Effector memory CD8-positive, alpha-beta T cell (primary cell): ENCODE measurements around the gene INPP5A.
A peak's percentile ranks its signal among the peaks of the same experiment; 100 is the strongest.
"Not testable (repeated sequence)": the region's sequence is repeated elsewhere in the genome, so short reads cannot be mapped to it uniquely, and the experiment has no call there.

ENCODE experiments used
- ATAC-seq: fragments of 150-1000 bp; cut with Tn5 transposase; replicated peaks from 2 replicates; pipeline ENCODE4 v1.10.0; 2021; ENCODE audit warnings: mild to moderate bottlenecking, moderate library complexity
- DNase-seq, 3 experiments: peaks; one replicate each; pipeline ENCODE4 v3.0.0; 2021
- H3K27ac Mint-ChIP-seq, 2 donors: one replicate each; pipeline ENCODE4 v1.8.0; 2022; ENCODE audit warnings: mild to moderate bottlenecking in 2 of 2, mixed read lengths in 2 of 2, moderate library complexity in 2 of 2
- H3K27me3 Mint-ChIP-seq, 2 donors: one replicate each; pipeline ENCODE4 v1.8.0; 2022; ENCODE audit warnings: mixed read lengths in 2 of 2
- H3K36me3 Mint-ChIP-seq: one replicate; pipeline ENCODE4 v1.8.0; 2022; ENCODE audit warnings: mild to moderate bottlenecking, moderate library complexity, mixed read lengths; ENCODE audit not compliant: insufficient read depth
- H3K4me1 Mint-ChIP-seq, 2 donors: one replicate each; pipeline ENCODE4 v1.8.0; 2022; ENCODE audit warnings: low read depth in 2 of 2, mixed read lengths in 2 of 2
- H3K4me3 Mint-ChIP-seq, 2 donors: one replicate each; pipeline ENCODE4 v1.8.0; 2022; ENCODE audit warnings: mild to moderate bottlenecking in 2 of 2, mixed read lengths in 2 of 2, moderate library complexity in 2 of 2
- H3K9me3 Mint-ChIP-seq, 2 donors: one replicate each; pipeline ENCODE4 v1.8.0; 2022; ENCODE audit warnings: mixed read lengths in 2 of 2

INPP5A gene

GRCh38 chr10:132548106-132548823 is 10.7 kb downstream of the INPP5A start:
- no peaks in the 10 kb centered on the region for H3K9me3 Mint-ChIP-seq
- no peak overlapping the region for H3K4me3 Mint-ChIP-seq
- peaks cover 22 to 48% of the 10 kb centered on the region in 2 donors for H3K4me1 Mint-ChIP-seq

DNA sequence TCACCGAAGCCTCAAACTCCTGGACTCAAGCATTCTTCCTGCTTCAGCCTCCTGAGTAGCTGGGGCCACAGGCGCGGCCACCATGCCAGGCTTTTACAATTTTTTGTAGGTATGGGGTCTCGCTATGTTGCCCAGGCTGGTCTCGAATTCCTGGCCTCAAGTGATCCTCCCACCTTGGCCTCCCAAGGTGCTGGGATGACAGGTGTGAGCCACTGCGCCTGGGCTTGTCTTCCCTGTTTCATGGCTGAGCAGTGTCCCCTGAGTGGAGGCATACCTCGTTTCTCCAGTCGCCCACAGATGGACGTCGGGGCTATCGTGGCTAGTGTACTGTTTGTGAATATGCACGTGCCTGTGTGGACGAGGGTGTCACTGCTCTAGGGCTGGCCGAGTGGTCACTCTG is 11.3 kb downstream of the INPP5A start:
- Mint-ChIP-seq H3K27ac (no peak overlapping the region), H3K4me3 (no peak overlapping the region), H3K27me3 (no peaks in the 10 kb centered on the region), H3K9me3 (no peaks in the 10 kb centered on the region), H3K4me1 (peaks cover 22 to 44% of the 10 kb centered on the region in 2 donors), H3K36me3 (peaks cover 3% of the 10 kb centered on the region)
- DNase-seq: no peak
- ATAC-seq: no peak

More at GRCh38 chr10:132548106-132548823, 10.7 kb downstream of the INPP5A start:
- ATAC-seq (no peak), DNase-seq (no peak)
- Mint-ChIP-seq H3K27ac (no peak overlapping the region), H3K27me3 (no peaks in the 10 kb centered on the region), H3K36me3 (peaks cover 3% of the 10 kb centered on the region)

DNA sequence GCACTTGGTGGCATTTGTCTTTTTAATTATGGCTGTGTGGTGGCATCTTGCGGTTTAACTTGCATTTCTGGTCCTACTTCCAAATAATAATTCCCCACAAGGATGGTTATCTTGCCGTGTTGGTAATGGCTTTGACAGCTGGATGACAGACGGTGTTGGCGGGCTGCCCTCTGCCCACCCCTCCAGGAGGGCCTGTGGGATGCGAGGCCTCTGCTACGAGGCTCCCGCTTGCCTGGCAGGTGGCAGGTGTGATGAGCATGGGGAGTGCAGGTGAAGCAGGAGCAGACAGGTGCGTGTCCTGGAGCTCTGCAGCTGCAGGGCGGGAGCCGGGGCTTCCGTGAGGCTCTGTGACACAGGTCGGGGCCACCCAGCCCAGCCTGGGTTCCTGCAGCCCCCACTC is 11.8 kb downstream of the INPP5A start:
- ATAC-seq: no peak
- Mint-ChIP-seq H3K27me3 (no peaks in the 10 kb centered on the region), H3K27ac (no peak overlapping the region), H3K4me1 (peaks cover 19 to 39% of the 10 kb centered on the region in 2 donors), H3K9me3 (no peaks in the 10 kb centered on the region), H3K36me3 (peaks cover 3% of the 10 kb centered on the region), H3K4me3 (no peak overlapping the region)
- DNase-seq: no peak

- Mint-ChIP-seq H3K27ac (no peak overlapping the region), H3K27me3 (no peaks in the 10 kb centered on the region), H3K4me1 (peaks cover 12 to 32% of the 10 kb centered on the region in 2 donors), H3K9me3 (no peaks in the 10 kb centered on the region), H3K36me3 (peaks cover 3% of the 10 kb centered on the region), H3K4me3 (peak overlapping the region; percentile 27 to 65)
- DNase-seq: no peak
- no peak for ATAC-seq
Measured at GRCh38 chr10:132550366-132551092, 12.9 kb downstream of the INPP5A start.

DNA sequence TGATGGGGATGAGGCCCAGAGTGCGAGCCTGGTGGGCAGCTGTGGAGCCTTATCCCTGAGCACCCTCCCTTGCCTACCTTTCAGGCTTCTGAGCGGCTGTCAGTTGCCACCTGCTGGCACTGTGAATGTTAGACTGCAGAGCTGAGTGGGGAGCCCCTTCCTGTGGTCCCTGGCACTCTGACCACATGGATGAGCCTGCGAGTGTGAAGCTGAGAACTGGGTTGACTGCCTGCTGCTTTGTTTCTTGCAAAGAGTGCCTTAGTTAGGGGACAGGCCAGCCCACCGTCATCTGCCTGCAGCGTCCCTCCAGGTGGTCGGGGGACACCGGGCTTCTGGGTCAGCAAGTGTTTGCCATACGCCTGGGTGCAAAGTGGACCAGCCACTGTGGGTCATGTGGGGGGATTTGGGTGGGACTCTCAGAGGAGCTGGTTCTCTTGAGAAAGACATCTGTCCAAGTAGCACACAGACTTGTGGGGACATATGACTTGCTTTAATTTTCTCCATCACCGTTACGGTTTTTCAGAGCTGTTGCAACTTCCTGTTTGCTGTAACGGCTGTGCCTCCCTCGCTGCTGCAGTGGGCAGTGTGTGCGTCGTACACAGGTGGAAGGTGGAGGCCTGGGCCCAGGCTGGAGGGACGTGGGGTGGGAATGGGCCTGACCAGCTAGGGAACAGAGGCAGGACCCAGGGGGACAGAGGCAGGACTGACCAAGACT is 13.7 kb downstream of the INPP5A start:
- Mint-ChIP-seq H3K4me3 (peak overlapping the region; percentile 51 to 65), H3K27me3 (no peaks in the 10 kb centered on the region), H3K9me3 (no peaks in the 10 kb centered on the region), H3K4me1 (peaks cover 12 to 30% of the 10 kb centered on the region in 2 donors), H3K36me3 (peaks cover 3% of the 10 kb centered on the region), H3K27ac (peak overlapping the region; percentile 13 to 85)
- ATAC-seq (peak; percentile 51), DNase-seq (no peak)

DNA sequence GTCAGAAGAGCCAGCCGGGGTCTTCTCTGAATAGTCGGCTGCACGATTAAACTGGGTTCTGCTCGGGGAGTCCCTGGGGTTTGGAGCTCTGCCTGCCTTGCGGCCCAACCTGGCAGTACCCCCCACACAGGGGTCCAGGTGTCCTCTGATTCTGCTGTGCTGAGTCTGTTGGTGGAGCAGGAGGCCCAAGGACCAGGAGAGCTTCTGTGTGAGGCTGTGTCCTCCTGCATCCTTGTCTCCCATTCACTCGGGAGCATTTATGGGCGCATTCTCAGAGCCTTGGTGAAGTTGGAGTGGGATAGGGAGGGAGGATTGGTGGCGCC is 14.2 kb downstream of the INPP5A start:
- DNase-seq: no peak

DNA sequence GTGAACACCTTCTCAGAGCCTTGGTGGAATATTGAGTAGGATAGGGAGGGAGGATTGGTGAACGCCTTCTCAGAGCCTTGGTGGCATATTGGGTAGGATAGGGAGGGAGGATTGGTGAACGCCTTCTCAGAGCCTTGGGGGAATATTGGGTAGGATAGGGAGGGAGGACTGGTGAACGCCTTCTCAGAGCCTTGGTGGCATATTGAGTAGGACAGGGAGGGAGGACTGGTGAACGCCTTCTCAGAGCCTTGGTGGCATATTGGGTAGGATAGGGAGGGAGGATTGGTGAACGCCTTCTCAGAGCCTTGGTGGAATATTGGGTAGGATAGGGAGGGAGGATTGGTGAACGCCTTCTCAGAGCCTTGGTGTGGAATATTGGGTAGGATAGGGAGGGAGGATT is 15.0 kb downstream of the INPP5A start:
- H3K9me3 Mint-ChIP-seq, H3K27me3 Mint-ChIP-seq, H3K4me3 Mint-ChIP-seq, H3K27ac Mint-ChIP-seq, DNase-seq, H3K36me3 Mint-ChIP-seq, ATAC-seq: not testable (repeated sequence)
- H3K4me1 Mint-ChIP-seq: peaks cover 20 to 31% of the 10 kb centered on the region in 2 donors

More for the DNA sequence above, 14.2 kb downstream of the INPP5A start:
- Mint-ChIP-seq H3K4me1 (peaks cover 15 to 32% of the 10 kb centered on the region in 2 donors), H3K27me3 (no peaks in the 10 kb centered on the region), H3K36me3 (peaks cover 6% of the 10 kb centered on the region), H3K4me3 (peak overlapping the region; percentile 51 to 65), H3K9me3 (no peaks in the 10 kb centered on the region), H3K27ac (peak overlapping the region; percentile 13 to 85)
- peak; percentile 3 for ATAC-seq

DNA sequence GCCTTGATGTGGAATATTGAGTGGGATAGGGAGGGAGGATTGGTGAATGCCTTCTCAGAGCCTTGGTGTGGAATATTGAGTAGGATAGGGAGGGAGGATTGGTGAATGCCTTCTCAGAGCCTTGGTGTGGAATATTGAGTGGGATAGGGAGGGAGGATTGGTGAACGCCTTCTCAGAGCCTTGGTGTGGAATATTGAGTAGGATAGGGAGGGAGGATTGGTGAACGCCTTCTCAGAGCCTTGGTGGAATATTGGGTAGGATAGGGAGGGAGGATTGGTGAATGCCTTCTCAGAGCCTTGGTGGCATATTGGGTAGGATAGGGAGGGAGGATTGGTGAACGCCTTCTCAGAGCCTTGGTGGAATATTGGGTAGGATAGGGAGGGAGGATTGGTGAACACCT is 16.0 kb downstream of the INPP5A start:
- H3K27me3 Mint-ChIP-seq, H3K36me3 Mint-ChIP-seq, H3K4me3 Mint-ChIP-seq, H3K9me3 Mint-ChIP-seq, DNase-seq, H3K27ac Mint-ChIP-seq, ATAC-seq: not testable (repeated sequence)
- peaks cover 20 to 31% of the 10 kb centered on the region in 2 donors for H3K4me1 Mint-ChIP-seq

DNA sequence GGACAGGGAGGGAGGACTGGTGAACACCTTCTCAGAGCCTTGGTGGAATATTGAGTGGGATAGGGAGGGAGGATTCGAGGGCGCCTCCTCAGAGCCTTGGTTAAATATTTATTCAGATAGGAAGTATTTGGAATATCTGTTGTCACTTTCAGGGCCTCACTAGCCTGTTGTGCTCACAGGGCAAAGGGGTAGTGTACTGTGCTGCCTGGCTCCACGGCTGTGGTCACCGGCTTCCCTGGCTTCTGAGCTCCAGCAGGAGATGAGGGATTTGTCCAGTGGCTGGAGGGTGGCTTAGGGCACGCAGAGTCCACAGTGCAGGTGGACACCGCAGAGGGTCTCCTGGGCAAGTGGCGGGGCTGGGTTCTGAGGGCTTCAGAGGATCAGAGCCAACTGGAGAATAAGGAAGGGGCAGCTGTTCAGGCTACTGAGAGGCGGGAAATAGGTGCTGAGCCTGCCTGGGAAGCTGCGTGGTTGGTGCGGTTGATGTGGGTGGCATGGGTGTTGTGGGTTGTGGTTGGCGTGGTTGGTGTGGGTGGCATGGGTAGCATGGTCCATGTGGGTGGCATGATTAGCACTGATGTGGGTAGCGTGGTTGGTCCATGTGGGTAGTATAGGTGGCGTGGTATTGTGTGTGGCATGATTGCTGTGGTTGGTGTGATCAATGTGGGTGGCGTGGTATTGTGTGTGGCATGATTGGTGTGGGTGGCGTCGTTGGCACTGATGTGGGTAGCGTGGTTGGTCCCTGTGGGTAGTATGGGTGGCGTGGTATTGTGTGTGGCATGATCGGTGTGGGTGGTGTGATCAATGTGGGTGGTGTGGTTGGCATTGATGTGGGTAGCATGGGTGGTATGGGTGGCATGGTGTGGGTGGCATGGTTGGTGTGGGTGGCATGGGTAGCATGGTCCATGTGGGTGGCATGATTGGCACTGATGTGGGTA is 16.7 kb downstream of the INPP5A start:
- no peak for DNase-seq
- peaks cover 21 to 29% of the 10 kb centered on the region in 2 donors for H3K4me1 Mint-ChIP-seq
- no peak overlapping the region for H3K4me3 Mint-ChIP-seq
- no peaks in the 10 kb centered on the region for H3K27me3 Mint-ChIP-seq
- no peaks in the 10 kb centered on the region for H3K9me3 Mint-ChIP-seq
- ATAC-seq: peak; percentile 18
- peaks cover 3% of the 10 kb centered on the region for H3K36me3 Mint-ChIP-seq
- no peak overlapping the region for H3K27ac Mint-ChIP-seq

DNA sequence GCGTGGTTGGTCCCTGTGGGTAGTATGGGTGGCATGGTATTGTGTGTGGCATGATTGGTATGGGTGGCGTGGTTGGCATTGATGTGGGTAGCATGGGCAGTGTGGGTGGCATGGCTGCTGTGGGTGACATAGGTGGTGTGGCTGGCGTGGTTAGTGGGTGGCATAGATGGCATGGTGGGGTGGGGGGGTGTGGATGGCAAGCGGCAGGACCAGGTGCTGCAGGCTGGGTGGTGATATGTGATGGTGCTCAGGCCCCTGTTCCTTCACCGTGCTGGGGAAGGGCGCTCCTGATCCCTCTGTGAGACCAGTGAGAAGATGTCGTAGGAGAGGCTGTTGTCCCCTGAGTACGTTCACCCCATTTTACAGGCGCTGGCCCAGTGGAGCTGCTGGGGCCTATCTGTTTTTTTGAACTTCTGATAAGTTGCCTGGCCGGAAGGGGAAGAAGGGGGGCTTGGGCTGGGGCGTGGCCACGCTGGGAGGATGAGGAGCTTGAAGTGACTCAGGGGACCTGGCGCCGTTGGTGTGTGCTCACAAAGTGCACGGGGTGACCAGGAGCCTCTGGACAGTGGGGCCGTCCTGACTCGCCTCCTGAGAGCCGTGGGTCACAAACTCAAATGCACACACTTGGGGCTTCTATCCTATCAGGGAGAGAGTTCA is 17.5 kb downstream of the INPP5A start:
- Mint-ChIP-seq H3K36me3 (peaks cover 3% of the 10 kb centered on the region), H3K4me1 (peaks cover 23 to 24% of the 10 kb centered on the region in 2 donors)
- ATAC-seq: peak; percentile 51

DNA sequence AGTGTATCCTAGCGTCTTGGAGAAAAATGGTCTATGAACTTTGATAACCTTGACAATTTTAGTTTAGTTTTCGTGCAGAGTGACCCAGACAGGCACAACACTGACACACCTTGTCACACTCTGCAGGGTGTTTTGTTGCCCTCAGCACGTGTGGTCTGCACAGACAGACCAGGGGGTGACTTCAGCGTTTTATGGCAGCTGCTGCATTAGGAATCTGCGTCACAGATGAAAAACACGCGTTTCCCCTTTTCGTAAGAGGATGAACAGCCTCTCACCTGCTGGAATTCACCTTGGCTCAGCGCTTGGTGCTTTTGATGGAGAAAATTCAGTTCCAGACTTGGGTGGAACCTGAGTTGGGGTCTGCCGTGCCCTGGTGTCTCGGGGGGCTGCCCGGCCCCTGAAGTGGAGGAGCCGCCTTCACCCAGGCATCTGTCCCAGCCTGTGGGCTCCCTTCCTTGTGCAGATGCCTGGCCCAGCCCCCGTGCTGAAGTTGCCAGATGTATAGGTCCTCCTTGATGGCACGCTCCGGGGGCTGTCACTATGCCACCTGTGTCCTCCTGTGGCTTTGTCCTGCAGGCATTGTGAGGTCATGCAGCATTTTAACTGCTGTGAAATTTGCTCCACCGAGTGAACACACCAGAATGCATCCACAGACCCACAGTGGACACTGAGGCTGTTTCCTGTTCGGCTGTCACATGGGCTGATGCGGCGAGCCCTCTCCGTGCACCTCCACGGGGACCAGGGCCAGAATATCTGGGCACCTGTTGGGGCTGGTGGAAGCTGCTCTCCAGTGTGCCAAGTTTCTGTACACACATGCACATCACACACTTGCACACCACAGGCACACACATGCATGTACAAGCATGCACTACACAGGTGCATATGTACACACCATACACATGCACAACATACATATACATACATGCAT is 18.3 kb downstream of the INPP5A start:
- ATAC-seq: peak; percentile 21
- peaks cover 3% of the 10 kb centered on the region for H3K36me3 Mint-ChIP-seq
- peak overlapping the region; percentile 35 to 60 for H3K27ac Mint-ChIP-seq

More for the DNA sequence above, 17.5 kb downstream of the INPP5A start:
- DNase-seq: peak in 1 of 3 experiments; percentile 28
- no peak overlapping the region for H3K4me3 Mint-ChIP-seq
- H3K27me3 Mint-ChIP-seq: no peaks in the 10 kb centered on the region
- no peak overlapping the region for H3K27ac Mint-ChIP-seq
- no peaks in the 10 kb centered on the region for H3K9me3 Mint-ChIP-seq

More for the DNA sequence above, 18.3 kb downstream of the INPP5A start:
- no peak for DNase-seq
- Mint-ChIP-seq H3K27me3 (no peaks in the 10 kb centered on the region), H3K9me3 (no peaks in the 10 kb centered on the region), H3K4me1 (peaks cover 16 to 21% of the 10 kb centered on the region in 2 donors), H3K4me3 (no peak overlapping the region)
